WI38 (cell line): Measurements from ENCODE around the gene EHD1.
A peak's percentile ranks its signal among the peaks of the same experiment; 100 is the strongest.

Experiments used
- H3K4me3 ChIP-seq: 2 replicates; pipeline ENCODE4 v1.5.1; 2011; ENCODE audit warnings: low read depth, mild to moderate bottlenecking, control low read depth, low read length
- CTCF ChIP-seq: IDR thresholded peaks from 2 replicates; pipeline ENCODE4 v1.5.1; 2012; ENCODE audit warnings: low read depth, mild to moderate bottlenecking, control low read depth, low read length

Gene EHD1

GRCh38 chr11:64876835-64877341 is 1.5 kb downstream of the EHD1 start:
- TF ChIP-seq CTCF = no peak
- peak overlapping the region; percentile 99 for H3K4me3 ChIP-seq

GRCh38 chr11:64876229-64876750 is 2.1 kb downstream of the EHD1 start:
- peak overlapping the region; percentile 99 for H3K4me3 ChIP-seq
- no peak for TF ChIP-seq CTCF

GRCh38 chr11:64875369-64876228 is 2.8 kb downstream of the EHD1 start:
- H3K4me3 ChIP-seq = peak overlapping the region; percentile 99
- TF ChIP-seq CTCF = no peak

GRCh38 chr11:64874308-64875240 is 3.8 kb downstream of the EHD1 start:
- no peak for TF ChIP-seq CTCF
- H3K4me3 ChIP-seq = no peak overlapping the region

GRCh38 chr11:64872790-64873488 is 5.5 kb downstream of the EHD1 start:
- no peak overlapping the region for H3K4me3 ChIP-seq

GRCh38 chr11:64871492-64871891 is 6.9 kb downstream of the EHD1 start:
- no peak for TF ChIP-seq CTCF
- H3K4me3 ChIP-seq = no peak overlapping the region

More at GRCh38 chr11:64872790-64873488, 5.5 kb downstream of the EHD1 start:
- no peak for TF ChIP-seq CTCF
